Measurements from ENCODE around the gene NATD1. TPM values are rescaled to one million over a fixed set of nuclear protein-coding genes. Genes with fewer than 3 reads are reported as not detected.

NATD1 gene
- total RNA-seq, 1 donor, result 3.0 TPM

- no peak overlapping the region for H3K4me3 ChIP-seq (ENCODE audit: low read depth, low read length)
- no peak for TF ChIP-seq CTCF (IDR thresholded peaks at IDR 0.05; ENCODE audit: insufficient read depth, low read depth, low read length)
- no peak for DNase-seq (ENCODE audit: low read depth)
Measured at GRCh38 chr17:21250854-21251253, 2.4 kb downstream of the NATD1 start.

- no peak overlapping the region for H3K4me3 ChIP-seq (ENCODE audit: low read depth, low read length)
- TF ChIP-seq CTCF (IDR thresholded peaks at IDR 0.05; ENCODE audit: insufficient read depth, low read depth, low read length), result peak; percentile 3
- DNase-seq (ENCODE audit: low read depth), result no peak
Measured at GRCh38 chr17:21249920-21250703, 3.1 kb downstream of the NATD1 start.

GRCh38 chr17:21249086-21249795 is 4.0 kb downstream of the NATD1 start:
- no peak for TF ChIP-seq CTCF (IDR thresholded peaks at IDR 0.05; ENCODE audit: insufficient read depth, low read depth, low read length)
- no peak for DNase-seq (ENCODE audit: low read depth)
- H3K4me3 ChIP-seq (ENCODE audit: low read depth, low read length), result no peak overlapping the region

DNA sequence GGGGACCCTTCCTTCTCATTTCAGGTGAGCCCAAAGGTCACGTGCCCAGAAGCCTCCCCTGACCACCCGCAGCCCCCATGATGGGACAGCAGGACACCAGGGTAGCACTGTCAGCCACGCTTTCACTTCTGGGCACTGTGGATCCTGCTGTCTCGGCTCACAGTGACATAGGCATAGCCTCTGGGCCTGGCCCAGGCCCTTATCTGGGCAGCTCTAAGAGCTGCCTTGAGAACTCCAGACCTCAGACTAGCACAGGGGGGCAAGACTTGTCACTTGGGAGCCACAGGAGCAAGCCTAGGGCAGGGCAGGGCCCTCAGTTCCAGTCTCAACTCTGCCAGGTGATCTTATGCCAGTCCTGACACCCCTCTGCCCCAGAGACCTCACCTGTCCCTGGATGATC is 4.7 kb downstream of the NATD1 start:
- no peak for TF ChIP-seq CTCF (IDR thresholded peaks at IDR 0.05; ENCODE audit: insufficient read depth, low read depth, low read length)

GRCh38 chr17:21247552-21248258 is 5.5 kb downstream of the NATD1 start:
- no peak for TF ChIP-seq CTCF (IDR thresholded peaks at IDR 0.05; ENCODE audit: insufficient read depth, low read depth, low read length)
- DNase-seq (ENCODE audit: low read depth), result no peak
- no peak overlapping the region for H3K4me3 ChIP-seq (ENCODE audit: low read depth, low read length)

More for the DNA sequence above, 4.7 kb downstream of the NATD1 start:
- no peak overlapping the region for H3K4me3 ChIP-seq (ENCODE audit: low read depth, low read length)
- no peak for DNase-seq (ENCODE audit: low read depth)

DNA sequence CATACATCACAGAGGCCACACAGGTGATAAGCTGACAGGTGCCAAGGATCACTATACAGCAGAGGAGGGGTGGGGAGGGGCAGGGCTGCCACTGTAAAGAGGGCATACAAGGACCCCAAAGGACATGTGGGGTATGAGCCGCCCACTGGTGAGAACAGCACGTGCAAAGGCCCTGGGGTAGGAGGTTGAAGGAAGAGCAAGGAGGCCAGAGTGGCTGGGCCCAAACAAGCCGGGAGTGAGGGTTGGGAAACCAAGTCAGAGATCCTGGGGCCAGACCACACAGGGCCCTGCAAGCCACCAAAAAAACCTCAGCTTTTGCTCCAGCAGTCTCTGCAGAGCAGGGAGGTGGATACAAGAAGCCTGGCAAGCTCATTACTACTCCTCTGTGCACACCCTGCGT is 6.5 kb downstream of the NATD1 start:
- TF ChIP-seq CTCF (IDR thresholded peaks at IDR 0.05; ENCODE audit: insufficient read depth, low read depth, low read length), result no peak
- no peak overlapping the region for H3K4me3 ChIP-seq (ENCODE audit: low read depth, low read length)
- no peak for DNase-seq (ENCODE audit: low read depth)
